Measurements from ENCODE around the gene C2CD4D. TPM values are rescaled to one million over a fixed set of nuclear protein-coding genes. Genes with fewer than 3 reads are reported as not detected.

The C2CD4D gene
- total and polyA plus RNA-seq, 2 of the 13 experiments (the other 11 are each of a cell fraction or from before 2014, with no cell fraction given): not detected

DNA sequence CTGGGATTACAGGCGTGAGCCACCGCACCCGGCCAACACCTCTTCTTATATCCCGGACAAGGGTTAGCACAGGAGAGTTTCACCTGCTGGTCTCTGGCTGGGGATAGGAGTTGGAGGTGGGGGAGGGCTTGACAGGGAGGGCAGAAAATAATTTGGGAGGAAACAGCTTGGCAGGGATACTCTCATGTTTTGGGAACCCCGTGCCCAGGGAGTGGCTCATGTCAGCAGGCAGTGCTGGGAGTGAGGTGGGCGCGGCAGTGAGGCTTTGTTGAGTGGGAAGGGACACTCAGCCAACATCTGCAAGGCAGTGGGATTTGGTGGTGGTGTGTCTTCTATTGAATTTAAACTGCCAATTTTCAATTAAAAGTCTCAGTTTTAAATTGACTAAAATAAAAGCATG lies 15.0 kb upstream of the C2CD4D start:
- H3K4me2 ChIP-seq (ENCODE audit: low read depth, low read length): no peak overlapping the region
- H3K27ac ChIP-seq (ENCODE audit: extremely low read length, insufficient read depth, low read length): no peak overlapping the region
- TF ChIP-seq ETV5 (CRISPR knock-in tag; IDR thresholded peaks at IDR 0.05; ENCODE audit: borderline replicate concordance) (no peak), NFYC (CRISPR knock-in tag; IDR thresholded peaks at IDR 0.05) (no peak), ATAD3A (CRISPR knock-in tag; IDR thresholded peaks at IDR 0.05) (no peak), ZNF296 (CRISPR knock-in tag; conservative IDR thresholded peaks at IDR 0.05) (no peak), MXD4 (CRISPR knock-in tag; IDR thresholded peaks at IDR 0.05) (no peak), SYNCRIP (IDR thresholded peaks at IDR 0.05; ENCODE audit: insufficient read depth, low read depth, low read length) (no peak), ZNF138 (CRISPR knock-in tag; IDR thresholded peaks at IDR 0.05; ENCODE audit: low read depth) (no peak), NFE2 (CRISPR knock-in tag; IDR thresholded peaks at IDR 0.05) (no peak), CC2D1A (CRISPR knock-in tag; IDR thresholded peaks at IDR 0.05) (no peak), CCAR2 (optimal IDR thresholded peaks at IDR 0.05; ENCODE audit: low read depth, low read length) (no peak), TCF12 (IDR thresholded peaks at IDR 0.05) (no peak), TCF12 (CRISPR knock-in tag; IDR thresholded peaks at IDR 0.05) (no peak), HOXD1 (CRISPR knock-in tag; IDR thresholded peaks at IDR 0.05) (no peak)
- TF ChIP-seq, protein P1, sequence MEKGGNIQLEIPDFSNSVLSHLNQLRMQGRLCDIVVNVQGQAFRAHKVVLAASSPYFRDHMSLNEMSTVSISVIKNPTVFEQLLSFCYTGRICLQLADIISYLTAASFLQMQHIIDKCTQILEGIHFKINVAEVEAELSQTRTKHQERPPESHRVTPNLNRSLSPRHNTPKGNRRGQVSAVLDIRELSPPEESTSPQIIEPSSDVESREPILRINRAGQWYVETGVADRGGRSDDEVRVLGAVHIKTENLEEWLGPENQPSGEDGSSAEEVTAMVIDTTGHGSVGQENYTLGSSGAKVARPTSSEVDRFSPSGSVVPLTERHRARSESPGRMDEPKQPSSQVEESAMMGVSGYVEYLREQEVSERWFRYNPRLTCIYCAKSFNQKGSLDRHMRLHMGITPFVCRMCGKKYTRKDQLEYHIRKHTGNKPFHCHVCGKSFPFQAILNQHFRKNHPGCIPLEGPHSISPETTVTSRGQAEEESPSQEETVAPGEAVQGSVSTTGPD (CRISPR knock-in tag; IDR thresholded peaks at IDR 0.05): no peak
- TF ChIP-seq, protein P2, sequence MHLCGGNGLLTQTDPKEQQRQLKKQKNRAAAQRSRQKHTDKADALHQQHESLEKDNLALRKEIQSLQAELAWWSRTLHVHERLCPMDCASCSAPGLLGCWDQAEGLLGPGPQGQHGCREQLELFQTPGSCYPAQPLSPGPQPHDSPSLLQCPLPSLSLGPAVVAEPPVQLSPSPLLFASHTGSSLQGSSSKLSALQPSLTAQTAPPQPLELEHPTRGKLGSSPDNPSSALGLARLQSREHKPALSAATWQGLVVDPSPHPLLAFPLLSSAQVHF (CRISPR knock-in tag; IDR thresholded peaks at IDR 0.05): no peak
- TF ChIP-seq, protein P3, sequence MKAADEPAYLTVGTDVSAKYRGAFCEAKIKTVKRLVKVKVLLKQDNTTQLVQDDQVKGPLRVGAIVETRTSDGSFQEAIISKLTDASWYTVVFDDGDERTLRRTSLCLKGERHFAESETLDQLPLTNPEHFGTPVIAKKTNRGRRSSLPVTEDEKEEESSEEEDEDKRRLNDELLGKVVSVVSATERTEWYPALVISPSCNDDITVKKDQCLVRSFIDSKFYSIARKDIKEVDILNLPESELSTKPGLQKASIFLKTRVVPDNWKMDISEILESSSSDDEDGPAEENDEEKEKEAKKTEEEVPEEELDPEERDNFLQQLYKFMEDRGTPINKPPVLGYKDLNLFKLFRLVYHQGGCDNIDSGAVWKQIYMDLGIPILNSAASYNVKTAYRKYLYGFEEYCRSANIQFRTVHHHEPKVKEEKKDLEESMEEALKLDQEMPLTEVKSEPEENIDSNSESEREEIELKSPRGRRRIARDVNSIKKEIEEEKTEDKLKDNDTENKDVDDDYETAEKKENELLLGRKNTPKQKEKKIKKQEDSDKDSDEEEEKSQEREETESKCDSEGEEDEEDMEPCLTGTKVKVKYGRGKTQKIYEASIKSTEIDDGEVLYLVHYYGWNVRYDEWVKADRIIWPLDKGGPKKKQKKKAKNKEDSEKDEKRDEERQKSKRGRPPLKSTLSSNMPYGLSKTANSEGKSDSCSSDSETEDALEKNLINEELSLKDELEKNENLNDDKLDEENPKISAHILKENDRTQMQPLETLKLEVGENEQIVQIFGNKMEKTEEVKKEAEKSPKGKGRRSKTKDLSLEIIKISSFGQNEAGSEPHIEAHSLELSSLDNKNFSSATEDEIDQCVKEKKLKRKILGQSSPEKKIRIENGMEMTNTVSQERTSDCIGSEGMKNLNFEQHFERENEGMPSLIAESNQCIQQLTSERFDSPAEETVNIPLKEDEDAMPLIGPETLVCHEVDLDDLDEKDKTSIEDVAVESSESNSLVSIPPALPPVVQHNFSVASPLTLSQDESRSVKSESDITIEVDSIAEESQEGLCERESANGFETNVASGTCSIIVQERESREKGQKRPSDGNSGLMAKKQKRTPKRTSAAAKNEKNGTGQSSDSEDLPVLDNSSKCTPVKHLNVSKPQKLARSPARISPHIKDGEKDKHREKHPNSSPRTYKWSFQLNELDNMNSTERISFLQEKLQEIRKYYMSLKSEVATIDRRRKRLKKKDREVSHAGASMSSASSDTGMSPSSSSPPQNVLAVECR (CRISPR knock-in tag; IDR thresholded peaks at IDR 0.05; ENCODE audit: borderline replicate concordance): no peak
- DNase-seq (ENCODE audit: low spot score): no peak
- ChIA-PET CTCF (ENCODE audit: low intra/inter-chr PET ratio, low total read pairs) (no interaction called here), POLR2A (no interaction called here)
- H3K9ac ChIP-seq (ENCODE audit: insufficient read depth, low read depth, low read length): no peak overlapping the region
- no peaks in the 10 kb centered on the region for H3K9me3 ChIP-seq (ENCODE audit: low read length)
- intact Hi-C loops (cut with micrococcal nuclease; ENCODE audit: unreplicated experiment) (no loop called here), in situ Hi-C loops (cut with HindIII; ENCODE audit: extremely low pct_ligation_motif_present, low pct_unique_long_range_greater_than_20kb) (no loop called here)
- no peaks in the 10 kb centered on the region for H3K36me3 ChIP-seq (replicated peaks in 1 of 2; ENCODE audit: control insufficient read depth in 1 of 2, insufficient read depth in 2 of 2, low read length in 2 of 2)
- no peak overlapping the region for H3K4me3 ChIP-seq (replicated peaks in 1 of 3; ENCODE audit: insufficient read depth in 1 of 3, low read depth in 2 of 3, low read length in 3 of 3)
- no peak overlapping the region for H2AFZ ChIP-seq (ENCODE audit: low read length)
- no peak for FAIRE-seq
- no peaks in the 10 kb centered on the region for H4K20me1 ChIP-seq (ENCODE audit: insufficient read depth, low read length)
- ATAC-seq: no peak
- H3K4me1 ChIP-seq (ENCODE audit: insufficient read depth, low read length): no peaks in the 10 kb centered on the region
- no peaks in the 10 kb centered on the region for H3K79me2 ChIP-seq (ENCODE audit: insufficient read depth, low read length)
- 50% methylated on average over 7 of the region's 7 CpGs for WGBS (ENCODE audit: low lambda C conversion rate)
- no TSS peak for BruUV-seq (replicated peaks)
- peaks cover 6 to 35% of the 10 kb centered on the region in 2 experiments; a peak in 3 of 5 replicates for H3K27me3 ChIP-seq (ENCODE audit: control insufficient read depth in 1 of 2, insufficient read depth in 2 of 2, low read length in 2 of 2)

All from HepG2 (cell line).